Neutrophil (primary cell): ENCODE data around the gene POLK.
"Not testable (repeated sequence)": the region's sequence is repeated elsewhere in the genome, so short reads cannot be mapped to it uniquely, and the experiment has no call there.

ENCODE experiments used
- H3K27ac ChIP-seq: fragments of 200-600 bp; sonication (generic); 2 replicates; pipeline ENCODE4 v1.5.1; 2016; ENCODE audit warnings: mild to moderate bottlenecking, moderate library complexity
- H3K27me3 ChIP-seq: fragments of 200-600 bp; sonication (generic); 2 replicates; pipeline ENCODE4 v1.6.0; 2016; ENCODE audit warnings: mild to moderate bottlenecking
- H3K36me3 ChIP-seq: fragments of 200-600 bp; sonication (generic); 2 replicates; pipeline ENCODE4 v1.5.1; 2017
- H3K4me1 ChIP-seq, 2 experiments: fragments of 200-600 bp in 1 of 2; sonication (generic) in 1 of 2; 1 replicate in 1 of 2; 2 replicates in 1 of 2; pipeline versions ENCODE4 v1.5.1 to v1.6.1; 2013 to 2016; ENCODE audit warnings: low read depth in 1 of 2, low read length in 1 of 2, mild to moderate bottlenecking in 1 of 2, moderate library complexity in 1 of 2; ENCODE audit not compliant: control insufficient read depth in 1 of 2, insufficient read depth in 1 of 2
- H3K4me3 ChIP-seq, 2 experiments: fragments of 200-600 bp in 1 of 2; sonication (generic) in 1 of 2; 1 replicate in 1 of 2; 2 replicates in 1 of 2; pipeline ENCODE4 v1.5.1; 2013 to 2016; ENCODE audit warnings: low read depth in 1 of 2, low read length in 1 of 2, mild to moderate bottlenecking in 1 of 2, moderate library complexity in 1 of 2
- H3K9me3 ChIP-seq: fragments of 200-600 bp; sonication (generic); 2 replicates; pipeline ENCODE4 v1.5.1; 2016
- CTCF ChIP-seq: fragments of 200-600 bp; sonication (generic); IDR thresholded peaks from 2 replicates; pipeline ENCODE4 v1.5.1; 2016; ENCODE audit warnings: antibody characterized with exemption

Gene POLK

GRCh38 chr5:75482482-75482881, 29.2 kb upstream of the POLK start:
- TF ChIP-seq CTCF, result no peak
- H3K36me3 ChIP-seq, result no peaks in the 10 kb centered on the region

GRCh38 chr5:75484605-75485004, 27.1 kb upstream of the POLK start:
- Histone ChIP-seq H3K4me3 (no peak overlapping the region), H3K36me3 (no peaks in the 10 kb centered on the region), H3K27me3 (no peaks in the 10 kb centered on the region), H3K27ac (no peak overlapping the region), H3K9me3 (no peaks in the 10 kb centered on the region), H3K4me1 (peaks cover 0 to 2% of the 10 kb centered on the region in 2 experiments)
- no peak for TF ChIP-seq CTCF

More at GRCh38 chr5:75482482-75482881, 29.2 kb upstream of the POLK start:
- peaks cover 0 to 2% of the 10 kb centered on the region in 2 experiments for H3K4me1 ChIP-seq
- no peaks in the 10 kb centered on the region for H3K27me3 ChIP-seq
- H3K27ac ChIP-seq, result no peak overlapping the region
- H3K4me3 ChIP-seq, result no peak overlapping the region
- no peaks in the 10 kb centered on the region for H3K9me3 ChIP-seq

- not testable (repeated sequence) for H3K27me3 ChIP-seq, H3K27ac ChIP-seq, H3K4me1 ChIP-seq, H3K4me3 ChIP-seq, H3K9me3 ChIP-seq
- H3K36me3 ChIP-seq, result peaks cover 14% of the 10 kb centered on the region
These were observed 21.8 kb upstream of the POLK start for GRCh38 chr5:75489847-75490246.

GRCh38 chr5:75491621-75492020, 20.1 kb upstream of the POLK start:
- Histone ChIP-seq H3K4me3 (no peak overlapping the region), H3K27me3 (no peaks in the 10 kb centered on the region), H3K9me3 (no peaks in the 10 kb centered on the region), H3K27ac (no peak overlapping the region), H3K4me1 (no peaks in the 10 kb centered on the region), H3K36me3 (peaks cover 14% of the 10 kb centered on the region)
- TF ChIP-seq CTCF, result no peak

GRCh38 chr5:75496026-75496425, 15.7 kb upstream of the POLK start:
- no peak for TF ChIP-seq CTCF

GRCh38 chr5:75498208-75498777, 13.4 kb upstream of the POLK start:
- Histone ChIP-seq H3K9me3 (no peaks in the 10 kb centered on the region), H3K27ac (no peak overlapping the region), H3K4me3 (no peak overlapping the region), H3K27me3 (no peaks in the 10 kb centered on the region), H3K36me3 (peaks cover 26% of the 10 kb centered on the region), H3K4me1 (no peaks in the 10 kb centered on the region)
- TF ChIP-seq CTCF, result no peak

More at GRCh38 chr5:75496026-75496425, 15.7 kb upstream of the POLK start:
- no peak overlapping the region for H3K4me3 ChIP-seq
- no peak overlapping the region for H3K27ac ChIP-seq
- H3K27me3 ChIP-seq, result no peaks in the 10 kb centered on the region
- no peaks in the 10 kb centered on the region for H3K9me3 ChIP-seq
- no peaks in the 10 kb centered on the region for H3K4me1 ChIP-seq
- peaks cover 27% of the 10 kb centered on the region for H3K36me3 ChIP-seq

GRCh38 chr5:75498875-75499274, 12.8 kb upstream of the POLK start:
- H3K9me3 ChIP-seq, H3K4me3 ChIP-seq, H3K27ac ChIP-seq, H3K27me3 ChIP-seq, H3K4me1 ChIP-seq: not testable (repeated sequence)
- peaks cover 26% of the 10 kb centered on the region for H3K36me3 ChIP-seq

- Histone ChIP-seq H3K36me3 (peaks cover 30% of the 10 kb centered on the region), H3K4me1 (peaks cover 20 to 29% of the 10 kb centered on the region in 2 experiments)
- not testable (repeated sequence) for H3K4me3 ChIP-seq, H3K27ac ChIP-seq, H3K9me3 ChIP-seq, H3K27me3 ChIP-seq
These were observed 6.6 kb upstream of the POLK start for GRCh38 chr5:75505112-75505511.
